ENCODE measurements around the gene MRPS35.

Gene MRPS35

DNA sequence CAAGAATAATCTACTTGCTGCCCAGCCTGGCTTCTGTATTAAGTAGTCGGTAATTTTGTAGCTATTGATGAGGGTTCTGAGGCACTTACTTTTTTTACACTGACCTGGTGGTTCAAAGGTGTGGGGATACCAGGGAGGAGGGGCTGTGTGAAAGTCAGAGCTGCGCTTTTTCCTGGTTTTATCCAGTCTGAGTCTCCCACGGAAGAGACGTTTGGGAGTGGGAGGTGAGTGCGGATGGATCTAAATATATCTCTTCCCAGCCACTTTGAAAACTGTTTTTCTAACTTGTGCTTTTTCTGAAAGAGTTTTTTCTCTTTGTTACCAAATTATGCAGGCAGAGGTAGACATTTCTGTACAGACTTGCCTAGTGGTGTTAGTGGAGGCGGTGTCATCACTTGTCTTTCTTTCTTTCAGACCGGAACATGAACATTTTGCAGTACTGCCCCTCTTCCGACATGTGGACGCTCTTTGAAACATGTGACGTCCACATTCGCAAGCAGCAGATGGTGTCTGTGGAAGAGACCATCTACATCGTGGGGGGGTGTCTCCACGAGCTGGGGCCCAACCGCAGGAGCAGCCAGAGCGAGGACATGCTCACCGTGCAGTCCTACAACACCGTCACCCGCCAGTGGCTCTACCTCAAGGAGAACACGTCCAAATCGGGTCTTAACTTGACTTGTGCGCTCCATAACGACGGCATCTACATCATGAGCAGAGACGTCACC is 86.8 kb downstream of the MRPS35 start:
- no peak overlapping the region for H3K4me3 ChIP-seq (ENCODE audit: low read depth, low read length)
- TF ChIP-seq, protein P1, sequence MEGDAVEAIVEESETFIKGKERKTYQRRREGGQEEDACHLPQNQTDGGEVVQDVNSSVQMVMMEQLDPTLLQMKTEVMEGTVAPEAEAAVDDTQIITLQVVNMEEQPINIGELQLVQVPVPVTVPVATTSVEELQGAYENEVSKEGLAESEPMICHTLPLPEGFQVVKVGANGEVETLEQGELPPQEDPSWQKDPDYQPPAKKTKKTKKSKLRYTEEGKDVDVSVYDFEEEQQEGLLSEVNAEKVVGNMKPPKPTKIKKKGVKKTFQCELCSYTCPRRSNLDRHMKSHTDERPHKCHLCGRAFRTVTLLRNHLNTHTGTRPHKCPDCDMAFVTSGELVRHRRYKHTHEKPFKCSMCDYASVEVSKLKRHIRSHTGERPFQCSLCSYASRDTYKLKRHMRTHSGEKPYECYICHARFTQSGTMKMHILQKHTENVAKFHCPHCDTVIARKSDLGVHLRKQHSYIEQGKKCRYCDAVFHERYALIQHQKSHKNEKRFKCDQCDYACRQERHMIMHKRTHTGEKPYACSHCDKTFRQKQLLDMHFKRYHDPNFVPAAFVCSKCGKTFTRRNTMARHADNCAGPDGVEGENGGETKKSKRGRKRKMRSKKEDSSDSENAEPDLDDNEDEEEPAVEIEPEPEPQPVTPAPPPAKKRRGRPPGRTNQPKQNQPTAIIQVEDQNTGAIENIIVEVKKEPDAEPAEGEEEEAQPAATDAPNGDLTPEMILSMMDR (IDR thresholded peaks at IDR 0.05; ENCODE audit: borderline replicate concordance, insufficient read depth, low read depth, low read length), result no peak

DNA sequence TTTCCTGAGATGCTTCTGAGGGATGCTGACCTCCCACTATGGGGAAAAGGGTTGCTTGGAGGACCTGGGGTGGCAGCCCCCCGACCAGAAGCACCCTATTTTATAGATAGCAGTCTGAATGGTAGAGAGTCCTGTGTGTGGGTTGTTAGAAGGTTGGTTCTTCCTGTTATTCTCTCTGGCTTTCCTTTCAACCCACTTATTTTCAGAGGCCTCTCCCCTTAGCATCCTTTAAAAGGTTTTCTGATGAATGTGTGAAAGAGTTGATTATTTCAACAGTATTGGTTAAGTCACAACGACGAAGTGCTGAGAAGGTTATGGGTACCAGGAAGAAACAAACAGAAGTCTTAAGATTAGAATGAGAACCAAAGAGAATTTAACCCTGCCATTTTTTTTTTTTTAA is 90.2 kb downstream of the MRPS35 start:
- TF ChIP-seq, protein P1 (IDR thresholded peaks at IDR 0.05; ENCODE audit: borderline replicate concordance, insufficient read depth, low read depth, low read length), result no peak
- H3K4me3 ChIP-seq (ENCODE audit: low read depth, low read length), result no peak overlapping the region

DNA sequence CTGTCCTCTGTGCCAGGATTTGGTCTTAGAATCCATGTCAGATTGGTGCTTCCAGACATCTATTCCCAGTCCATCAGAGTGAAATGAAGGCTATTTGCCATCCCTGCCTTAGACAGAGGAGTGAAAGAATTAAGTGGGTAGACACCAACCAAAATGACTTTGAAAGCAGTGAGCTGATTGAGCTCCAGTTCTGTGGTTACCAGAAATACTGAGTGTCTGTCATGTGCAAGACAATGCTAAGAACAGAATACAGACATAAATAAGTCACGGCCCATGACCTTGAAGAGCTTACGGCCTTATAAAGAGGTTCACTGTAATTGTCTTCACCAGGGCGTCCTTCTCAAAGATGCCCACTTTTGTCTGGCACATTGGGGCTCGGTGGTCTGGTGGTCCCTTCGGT is 91.0 kb downstream of the MRPS35 start:
- TF ChIP-seq, protein P1 (IDR thresholded peaks at IDR 0.05; ENCODE audit: borderline replicate concordance, insufficient read depth, low read depth, low read length), result no peak
- no peak overlapping the region for H3K4me3 ChIP-seq (ENCODE audit: low read depth, low read length)

DNA sequence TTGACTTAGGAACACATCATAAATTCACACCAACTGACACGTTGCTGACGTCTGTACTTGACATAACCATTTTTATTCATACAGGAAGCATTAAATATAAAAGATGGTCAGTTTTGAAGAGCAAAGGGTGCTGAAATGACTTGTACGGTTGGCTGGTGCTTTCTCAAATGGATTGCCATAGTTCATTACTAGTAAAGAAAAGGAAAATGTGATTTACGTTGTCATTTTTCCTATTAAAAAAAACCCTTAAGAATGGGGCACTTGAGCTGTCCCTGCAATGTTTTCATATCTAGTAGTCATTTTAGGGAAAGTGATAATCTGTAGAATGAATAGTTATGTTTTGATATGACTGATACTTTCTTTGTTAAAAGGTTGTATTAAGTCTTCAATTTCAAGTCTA is 91.9 kb downstream of the MRPS35 start:
- no peak overlapping the region for H3K4me3 ChIP-seq (ENCODE audit: low read depth, low read length)

GRCh38 chr12:27802936-27803335 is 92.3 kb downstream of the MRPS35 start:
- TF ChIP-seq, protein P1 (IDR thresholded peaks at IDR 0.05; ENCODE audit: borderline replicate concordance, insufficient read depth, low read depth, low read length), result no peak
- H3K4me3 ChIP-seq (ENCODE audit: low read depth, low read length), result no peak overlapping the region

More for the DNA sequence above, 91.9 kb downstream of the MRPS35 start:
- TF ChIP-seq, protein P1 (IDR thresholded peaks at IDR 0.05; ENCODE audit: borderline replicate concordance, insufficient read depth, low read depth, low read length), result no peak

GRCh38 chr12:27805238-27805637 is 94.6 kb downstream of the MRPS35 start:
- TF ChIP-seq, protein P1 (IDR thresholded peaks at IDR 0.05; ENCODE audit: borderline replicate concordance, insufficient read depth, low read depth, low read length), result no peak
- H3K4me3 ChIP-seq (ENCODE audit: low read depth, low read length), result no peak overlapping the region
